Psoas muscle (tissue), 8 donors: Measurements from ENCODE around the gene FAM120C. TPM values are rescaled to one million over a fixed set of nuclear protein-coding genes. Genes with fewer than 3 reads are reported as not detected.

Experiments used
- ATAC-seq, 4 donors: fragments of 200-7000 bp; cut with Tn5 transposase; one replicate each; pipeline ENCODE4 v1.9.1; 2020; ENCODE audit warnings: moderate library complexity in 3 of 4, mild to moderate bottlenecking in 2 of 4
- DNase-seq, 2 donors: peaks; one replicate each; pipeline ENCODE4 v3.0.0-alpha.2; 2020
- H3K27ac ChIP-seq: fragments of 200-600 bp; one replicate; pipeline ENCODE4 v1.8.0; 2022
- H3K27me3 ChIP-seq, 3 donors: fragments of 200-600 bp in 1 of 3; one replicate each; pipeline versions ENCODE4 v1.6.1 to v1.8.0; 2013 to 2022; ENCODE audit warnings: low read length in 2 of 3, mild to moderate bottlenecking in 2 of 3, moderate library complexity in 1 of 3; ENCODE audit not compliant: insufficient read depth in 3 of 3
- H3K36me3 ChIP-seq, 2 donors: fragments of 200-600 bp in 1 of 2; one replicate each; pipeline versions ENCODE4 v1.6.1 to v1.8.0; 2013 to 2022; ENCODE audit warnings: low read depth in 1 of 2, mild to moderate bottlenecking in 1 of 2, moderate library complexity in 1 of 2; ENCODE audit not compliant: insufficient read depth in 1 of 2
- H3K4me1 ChIP-seq: fragments of 200-600 bp; one replicate; pipeline ENCODE4 v1.8.0; 2022
- H3K4me3 ChIP-seq: fragments of 200-600 bp; one replicate; pipeline ENCODE4 v1.8.0; 2022; ENCODE audit warnings: mild to moderate bottlenecking
- H3K9me3 ChIP-seq: fragments of 200-600 bp; one replicate; pipeline ENCODE4 v1.8.0; 2022
- CTCF ChIP-seq: fragments of 200-600 bp; IDR thresholded peaks from one replicate; pipeline ENCODE4 v1.8.0; 2022; ENCODE audit warnings: antibody characterized with exemption
- WGBS, 3 donors: extraction: QIAGEN DNeasy Blood & Tissue Kit; methylation state at CpG; one replicate each; pipeline versions ENCODE4 v1.1.6 to v1.1.7; 2013; 5-methylcytosine and 5-hydroxymethylcytosine counted together
- intact Hi-C, 2 donors: fragments of 100-400 bp; cut with DNase I; formaldehyde crosslinking; loops; one replicate each; pipeline versions ENCODE4 v1.11.0 to v1.14.2; 2022
- polyA plus RNA-seq, 3 donors: library from polyadenylated mRNA; stranded (reverse); fragments of 200-250 nt; gene quantifications; one replicate each; pipeline ENCODE4 v1.2.3, GENCODE V29; 2013
- total RNA-seq, 4 donors: library from RNA; stranded (reverse); fragmentation: NEBNext Ultra II Directional in 2 of 4; extraction: Animal tissue kit (Norgen Biotek cat#: 25700) in 2 of 4; gene quantifications; one replicate each; pipeline versions ENCODE4 v1.2.1 to v1.2.4, GENCODE V29; 2021 to 2023
- donor health status: healthy with polysubstance abuse.
- donor health status: DM: no; HTN: no; CAD: no; lungs with moderate emphysema.
- donor health status: Bipolar disorder and iron deficiency.
- donor health status: healthy.
- donor health status: DM: yes; HTN: yes; CAD: no.
- donor health status: DM: no; HTN: no; CAD: no.
- donor health status: DM: no; HTN: no; CAD: no.
- donor health status: DM: yes; HTN: yes; CAD: no.

FAM120C gene
- total and polyA plus RNA-seq, 7 donors = 4.9 to 13.0 (median 6.9) TPM

- no peak overlapping the region for H3K4me3 ChIP-seq
- 49 to 94% (median 89%) methylated on average over 2 of the region's 2 CpGs for WGBS, 3 donors
- no peaks in the 10 kb centered on the region for H3K9me3 ChIP-seq
- H3K27me3 ChIP-seq = no peaks in the 10 kb centered on the region
- ATAC-seq (no peak), DNase-seq (no peak)
- no peaks in the 10 kb centered on the region for H3K4me1 ChIP-seq
- no peak overlapping the region for H3K27ac ChIP-seq
- no peak for TF ChIP-seq CTCF
- intact Hi-C loops = no loop called here
- no peaks in the 10 kb centered on the region for H3K36me3 ChIP-seq
These were observed 115.3 kb downstream of the FAM120C start for GRCh38 chrX:54067766-54068165.

GRCh38 chrX:54066841-54067240 is 116.2 kb downstream of the FAM120C start:
- intact Hi-C loops = no loop called here
- no peaks in the 10 kb centered on the region for H3K9me3 ChIP-seq
- H3K36me3 ChIP-seq = no peaks in the 10 kb centered on the region
- no peak overlapping the region for H3K4me3 ChIP-seq
- H3K27me3 ChIP-seq = no peaks in the 10 kb centered on the region
- H3K27ac ChIP-seq = no peak overlapping the region
- DNase-seq = no peak
- ATAC-seq = no peak
- no peak for TF ChIP-seq CTCF
- H3K4me1 ChIP-seq = no peaks in the 10 kb centered on the region

- TF ChIP-seq CTCF = no peak
- H3K27me3 ChIP-seq = no peaks in the 10 kb centered on the region
- H3K27ac ChIP-seq = no peak overlapping the region
- ATAC-seq (no peak), DNase-seq (no peak)
- H3K9me3 ChIP-seq = no peaks in the 10 kb centered on the region
- H3K4me1 ChIP-seq = no peaks in the 10 kb centered on the region
- intact Hi-C loops = no loop called here
- no peaks in the 10 kb centered on the region for H3K36me3 ChIP-seq
- 73 to 98% (median 92%) methylated on average over 3 of the region's 3 CpGs for WGBS, 3 donors
- no peak overlapping the region for H3K4me3 ChIP-seq
These were observed 118.5 kb downstream of the FAM120C start for GRCh38 chrX:54064564-54064963.

GRCh38 chrX:54063361-54063760 is 119.7 kb downstream of the FAM120C start:
- DNase-seq (no peak), ATAC-seq (no peak)
- Histone ChIP-seq H3K27ac (no peak overlapping the region), H3K9me3 (no peaks in the 10 kb centered on the region), H3K36me3 (no peaks in the 10 kb centered on the region), H3K4me1 (no peaks in the 10 kb centered on the region), H3K4me3 (no peak overlapping the region), H3K27me3 (no peaks in the 10 kb centered on the region)
- intact Hi-C loops = no loop called here
- no peak for TF ChIP-seq CTCF
- WGBS, 3 donors = 63 to 93% (median 86%) methylated on average over 2 of the region's 2 CpGs

- no peaks in the 10 kb centered on the region for H3K27me3 ChIP-seq
- H3K27ac ChIP-seq = no peak overlapping the region
- H3K4me3 ChIP-seq = no peak overlapping the region
- H3K4me1 ChIP-seq = no peaks in the 10 kb centered on the region
- no peaks in the 10 kb centered on the region for H3K9me3 ChIP-seq
- TF ChIP-seq CTCF = no peak
- intact Hi-C loops = loop anchor here in 1 of 2 donors (5.0 to 10.0 kb wide), 3 partner anchors 365 to 952 kb away; partner anchors contain the start of genes APEX2, HUWE1 and TSR2
- WGBS, 3 donors = 37 to 38% (median 38%) methylated on average over 3 of the region's 3 CpGs
- no peak for DNase-seq
- no peak for ATAC-seq
- H3K36me3 ChIP-seq = no peaks in the 10 kb centered on the region
These were observed 133.3 kb downstream of the FAM120C start for GRCh38 chrX:54049801-54050200.
